PC-9 (cell line): Measurements from ENCODE around the gene MTG1.

Experiments used
- CTCF ChIP-seq: fragments of 200-600 bp; sonication (generic); conservative IDR thresholded peaks from 2 replicates; pipeline ENCODE4 v1.6.1; 2017; ENCODE audit warnings: mixed run types, antibody characterized with exemption, mild to moderate bottlenecking, moderate library complexity
- EZH2 ChIP-seq: fragments of 200-600 bp; sonication (generic); IDR thresholded peaks from 2 replicates; pipeline ENCODE4 v1.8.0; 2017; ENCODE audit warnings: antibody characterized with exemption, low read depth

- TF ChIP-seq CTCF (no peak), EZH2 (no peak)
Observed at GRCh38 chr10:133441780-133442179, 47.8 kb downstream of the MTG1 start.
